AG04449 (cell line): ENCODE measurements around the gene TMBIM6.
A peak's percentile ranks its signal among the peaks of the same experiment; 100 is the strongest.

Experiments
- CTCF ChIA-PET: fragments of 350-600 bp; formaldehyde crosslinking; extraction: SDS; loops from one replicate; lab custom pipeline; 2021; ENCODE audit warnings: antibody characterized with exemption; lab: Yijun Ruan, JAX
- POLR2A ChIA-PET: fragments of 400-600, 350-600 bp; formaldehyde crosslinking; extraction: SDS; loops from one replicate; lab custom pipeline; 2020; ENCODE audit warnings: antibody characterized with exemption, inconsistent platforms; lab: Yijun Ruan, JAX
- DNase-seq: peaks from one replicate; pipeline ENCODE4 v3.0.0-alpha.2; 2010; ENCODE audit warnings: low read depth, low spot score
- H3K4me3 ChIP-seq: 2 replicates; pipeline ENCODE4 v1.5.1; 2011; ENCODE audit warnings: low read depth, mild to moderate bottlenecking, control low read depth, low read length
- TF ChIP-seq, protein P1 (sequence below): IDR thresholded peaks from one replicate; pipeline ENCODE4 v1.5.1; 2011; ENCODE audit warnings: mild to moderate bottlenecking, moderate library complexity, low read length, control low read depth, inconsistent platforms; ENCODE audit not compliant: insufficient read depth; ENCODE audit errors: missing control alignments

The TMBIM6 gene

GRCh38 chr12:49741882-49742620 lies 694 bp downstream of the TMBIM6 start:
- TF ChIP-seq, protein P1, sequence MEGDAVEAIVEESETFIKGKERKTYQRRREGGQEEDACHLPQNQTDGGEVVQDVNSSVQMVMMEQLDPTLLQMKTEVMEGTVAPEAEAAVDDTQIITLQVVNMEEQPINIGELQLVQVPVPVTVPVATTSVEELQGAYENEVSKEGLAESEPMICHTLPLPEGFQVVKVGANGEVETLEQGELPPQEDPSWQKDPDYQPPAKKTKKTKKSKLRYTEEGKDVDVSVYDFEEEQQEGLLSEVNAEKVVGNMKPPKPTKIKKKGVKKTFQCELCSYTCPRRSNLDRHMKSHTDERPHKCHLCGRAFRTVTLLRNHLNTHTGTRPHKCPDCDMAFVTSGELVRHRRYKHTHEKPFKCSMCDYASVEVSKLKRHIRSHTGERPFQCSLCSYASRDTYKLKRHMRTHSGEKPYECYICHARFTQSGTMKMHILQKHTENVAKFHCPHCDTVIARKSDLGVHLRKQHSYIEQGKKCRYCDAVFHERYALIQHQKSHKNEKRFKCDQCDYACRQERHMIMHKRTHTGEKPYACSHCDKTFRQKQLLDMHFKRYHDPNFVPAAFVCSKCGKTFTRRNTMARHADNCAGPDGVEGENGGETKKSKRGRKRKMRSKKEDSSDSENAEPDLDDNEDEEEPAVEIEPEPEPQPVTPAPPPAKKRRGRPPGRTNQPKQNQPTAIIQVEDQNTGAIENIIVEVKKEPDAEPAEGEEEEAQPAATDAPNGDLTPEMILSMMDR = no peak
- ChIA-PET POLR2A (interaction anchor here (0.6 to 1.6 kb wide), 21 partner anchors 11 to 419 kb away, joined by 3 to 12 read pairs (median 5); partner anchors contain the start of genes BCDIN3D, FMNL3, PRPF40B and TROAP), CTCF (interaction anchor here (0.6 to 3.8 kb wide), 46 partner anchors 8 to 132 kb away, joined by 3 to 40 read pairs (median 6); no protein-coding TSS in a partner anchor)
- peak; percentile 34 for DNase-seq
- H3K4me3 ChIP-seq = peak overlapping the region; percentile 91

DNA sequence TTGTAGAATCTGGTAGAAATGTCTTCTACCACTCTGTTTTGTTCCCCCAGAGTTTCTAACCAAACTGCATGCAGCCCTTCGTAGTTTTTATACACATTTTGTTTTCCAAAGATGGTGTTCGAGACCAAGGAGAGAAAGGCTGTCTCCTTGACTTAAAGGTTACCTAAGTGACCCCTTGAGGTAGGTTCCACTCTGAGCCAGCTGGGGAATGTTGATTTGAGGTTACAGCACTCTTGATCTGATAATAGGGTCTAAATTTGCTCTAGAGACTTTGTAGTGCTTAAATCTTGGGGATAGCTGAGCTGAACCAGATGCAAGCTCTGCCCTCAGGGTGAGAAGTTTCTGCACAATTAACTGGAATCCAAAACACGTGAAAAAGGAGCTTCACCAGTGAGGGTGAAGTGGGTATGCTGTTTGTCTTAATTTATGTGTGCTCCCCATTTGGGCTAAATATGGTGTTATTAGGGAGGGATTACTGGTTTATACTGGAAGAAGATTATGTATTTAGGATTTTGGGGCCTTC lies 3.1 kb downstream of the TMBIM6 start:
- DNase-seq = no peak
- TF ChIP-seq, protein P1 = no peak
- H3K4me3 ChIP-seq = no peak overlapping the region
- CTCF ChIA-PET = interaction anchor here (0.8 to 2.7 kb wide), 4 partner anchors 16 to 109 kb away, joined by 3 to 9 read pairs (median 4); no protein-coding TSS in a partner anchor
- POLR2A ChIA-PET = no interaction called here

DNA sequence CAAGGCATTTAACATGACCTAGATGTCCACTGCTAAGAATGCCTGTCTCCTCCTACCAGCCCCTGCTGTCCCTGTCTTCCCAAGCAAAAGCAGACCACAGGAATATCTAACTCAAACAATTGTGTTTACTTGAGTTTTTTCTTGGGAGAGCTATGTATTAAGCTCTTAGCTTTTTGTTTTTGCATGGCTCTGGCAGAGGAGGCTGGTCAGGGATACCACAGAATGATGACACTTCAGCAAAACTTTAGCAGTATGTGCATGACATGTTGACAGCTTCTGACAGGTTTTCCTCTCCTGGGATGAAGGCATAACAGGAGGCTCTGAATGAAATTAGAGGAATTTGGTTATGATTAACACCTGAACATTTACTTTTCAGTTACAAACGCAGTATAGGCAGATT lies 6.9 kb downstream of the TMBIM6 start:
- TF ChIP-seq, protein P1 = no peak
- POLR2A ChIA-PET = no interaction called here
- no peak for DNase-seq
- H3K4me3 ChIP-seq = no peak overlapping the region
- CTCF ChIA-PET = interaction anchor here (0.9 to 4.7 kb wide), 8 partner anchors 15 to 117 kb away, joined by 3 to 47 read pairs (median 4); no protein-coding TSS in a partner anchor

- ChIA-PET CTCF (interaction anchor here (0.9 to 4.7 kb wide), 9 partner anchors 8 to 118 kb away, joined by 3 to 47 read pairs (median 5); partner anchors contain the start of gene TMBIM6), POLR2A (no interaction called here)
- TF ChIP-seq, protein P1 = no peak
- H3K4me3 ChIP-seq = no peak overlapping the region
- DNase-seq = no peak
Measured at GRCh38 chr12:49748800-49749199, 7.4 kb downstream of the TMBIM6 start.

DNA sequence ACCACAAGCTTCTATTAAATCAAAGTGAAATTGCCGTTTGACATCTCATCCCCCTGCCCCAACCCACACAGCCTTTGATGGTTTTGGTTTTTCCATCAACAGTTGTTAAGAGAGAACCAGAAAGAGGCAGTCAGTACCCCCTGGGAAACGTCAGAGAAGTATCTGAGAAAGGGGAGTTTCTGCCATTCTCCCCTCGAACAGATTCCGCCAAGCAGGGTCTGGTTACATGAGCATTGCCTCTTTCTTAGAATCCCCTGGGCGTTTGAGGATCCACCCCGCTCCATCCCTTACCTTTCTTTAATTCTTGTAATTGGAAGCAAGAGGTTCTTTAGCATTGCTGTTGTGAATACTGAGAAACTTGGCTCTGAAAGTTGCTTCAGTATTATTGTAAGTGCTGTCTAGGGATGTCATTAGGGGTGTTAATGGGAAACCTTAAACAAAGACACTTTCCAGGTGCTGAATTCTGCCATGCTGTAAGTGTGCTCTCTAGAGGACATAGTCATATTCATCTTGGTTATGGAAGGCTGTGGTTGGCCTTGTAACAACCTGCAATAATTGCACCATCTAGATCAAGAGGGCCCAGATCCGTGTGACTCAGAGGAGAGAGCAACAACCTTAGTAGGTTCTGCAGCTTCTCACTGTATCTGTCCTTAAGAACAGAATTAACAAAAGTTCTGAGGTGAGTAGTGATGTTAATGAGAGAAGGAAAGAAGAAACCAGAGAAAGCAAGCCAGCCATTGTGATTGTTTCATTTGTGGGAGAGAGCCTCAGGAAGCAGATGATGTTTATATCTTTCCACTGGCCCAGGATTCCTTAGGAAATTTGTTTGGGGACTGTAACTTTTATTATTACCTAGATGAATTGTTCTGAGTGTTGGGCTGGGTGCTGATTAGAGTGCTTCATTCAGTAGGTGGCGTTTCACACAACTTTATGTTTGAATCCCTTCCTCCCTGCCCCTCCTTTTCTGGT lies 9.0 kb downstream of the TMBIM6 start:
- CTCF ChIA-PET = interaction anchor here (1.0 to 4.7 kb wide), 9 partner anchors 9 to 114 kb away, joined by 3 to 47 read pairs (median 5); partner anchors contain the start of gene TMBIM6
- TF ChIP-seq, protein P1 = no peak
- POLR2A ChIA-PET = interaction anchor here (0.9 kb wide), 1 partner anchor 9 kb away, joined by 6 read pairs; the partner anchor contains the start of gene TMBIM6
- no peak overlapping the region for H3K4me3 ChIP-seq
- no peak for DNase-seq
